T follicular helper cell (primary cell): ENCODE results near the gene POTEF.
"Not testable (repeated sequence)": the region's sequence is repeated elsewhere in the genome, so short reads cannot be mapped to it uniquely, and the experiment has no call there.

ENCODE experiments used
- DNase-seq: peaks from one replicate; pipeline ENCODE4 v3.0.0-alpha.2; 2020; ENCODE audit warnings: low read depth

The POTEF gene

GRCh38 chr2:130127726-130128125, 1.3 kb downstream of the POTEF start:
- not testable (repeated sequence) for DNase-seq

DNA sequence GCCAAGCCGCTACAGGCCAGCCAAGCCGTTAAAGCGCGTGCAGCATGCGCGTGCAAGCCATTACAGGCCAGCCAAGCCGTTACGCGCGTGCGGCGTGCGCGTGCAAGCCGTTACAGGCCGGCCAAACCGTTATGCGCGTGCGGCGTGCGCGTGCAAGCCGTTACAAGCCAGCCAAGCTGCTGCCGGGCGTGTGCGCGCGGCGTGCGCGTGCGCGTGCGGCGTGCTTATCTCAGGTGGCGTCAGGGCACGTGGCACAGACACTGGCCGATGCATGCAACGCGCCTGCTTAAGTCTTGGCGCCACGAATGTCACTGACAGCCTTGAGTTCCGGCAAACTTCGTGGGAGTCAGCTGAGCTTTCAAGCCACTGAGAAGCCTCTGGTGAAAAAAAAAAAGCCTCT, 8.1 kb downstream of the POTEF start:
- DNase-seq, result not testable (repeated sequence)

- DNase-seq, result not testable (repeated sequence)
Measured at GRCh38 chr2:130102597-130103363, 26.2 kb downstream of the POTEF start.

GRCh38 chr2:130062645-130063044, 66.4 kb downstream of the POTEF start:
- not testable (repeated sequence) for DNase-seq

GRCh38 chr2:130059982-130060381, 69.0 kb downstream of the POTEF start:
- not testable (repeated sequence) for DNase-seq

- DNase-seq, result not testable (repeated sequence)
Measured at GRCh38 chr2:130056336-130056735, 72.7 kb downstream of the POTEF start.

GRCh38 chr2:130053217-130053911, 75.7 kb downstream of the POTEF start:
- DNase-seq, result not testable (repeated sequence)

DNA sequence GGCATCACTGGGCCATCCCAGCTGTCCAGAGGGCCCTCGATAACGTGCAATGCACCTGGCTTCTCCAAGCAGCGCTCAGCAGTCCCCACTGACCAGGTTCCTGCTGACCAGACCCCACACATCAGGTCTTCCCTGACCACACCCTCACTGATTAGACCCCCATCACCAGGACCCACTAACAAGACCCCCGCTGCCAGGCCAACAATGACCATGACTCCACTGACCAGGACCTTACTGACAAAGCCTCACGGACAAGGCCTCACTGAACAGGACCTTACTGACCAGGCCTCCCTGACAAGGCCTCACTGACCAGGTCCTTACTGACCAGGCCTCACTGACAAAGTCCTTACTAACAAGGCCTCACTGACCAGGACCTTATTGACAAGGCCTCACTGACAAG, 76.6 kb downstream of the POTEF start:
- DNase-seq, result not testable (repeated sequence)

DNA sequence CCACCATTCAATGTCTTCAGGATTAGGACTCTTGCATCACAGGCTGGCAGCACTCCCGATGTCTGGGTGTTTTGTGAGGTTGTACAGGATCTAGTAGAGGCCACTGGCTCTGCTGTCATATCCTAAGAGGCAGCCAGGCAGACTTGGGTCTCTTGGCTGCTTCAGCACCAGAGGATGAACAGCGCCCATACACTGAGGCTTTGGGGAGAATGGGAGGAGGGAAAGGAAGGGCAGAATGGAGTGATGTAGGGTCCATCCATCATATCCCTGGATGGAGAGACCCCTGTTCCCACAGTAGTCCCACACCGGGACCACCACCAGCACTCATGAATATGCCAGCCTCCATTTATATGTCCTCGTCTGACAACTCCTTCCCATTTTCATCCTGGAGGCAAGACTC, 80.6 kb downstream of the POTEF start:
- not testable (repeated sequence) for DNase-seq

GRCh38 chr2:130038265-130038603, 90.8 kb downstream of the POTEF start:
- DNase-seq, result not testable (repeated sequence)

DNA sequence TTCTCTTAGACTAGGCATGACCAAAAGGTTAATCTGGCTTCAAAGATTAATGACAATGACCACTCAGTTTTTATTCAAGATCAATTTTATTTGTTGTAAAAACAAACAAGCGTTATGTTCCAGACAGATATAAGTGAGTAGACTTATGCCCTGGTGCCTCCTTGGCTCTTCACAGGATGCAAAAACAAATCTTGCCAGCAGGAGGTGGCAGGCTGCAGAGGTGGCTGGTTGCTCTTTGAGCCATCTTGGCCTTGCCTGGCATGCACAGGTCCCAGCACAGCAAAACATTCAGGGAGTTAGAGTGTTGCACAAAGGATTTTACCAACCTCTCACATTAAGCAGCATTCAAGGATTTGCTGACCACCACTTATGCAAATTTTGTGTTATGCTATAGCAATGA, 103.1 kb downstream of the POTEF start:
- not testable (repeated sequence) for DNase-seq
